CD4-positive, alpha-beta T cell (primary cell): ENCODE results near the gene PABPN1. TPM values are rescaled to one million over a fixed set of nuclear protein-coding genes. Genes with fewer than 3 reads are reported as not detected.

Experiments used
- ATAC-seq: fragments of 200-7000 bp; cut with Tn5 transposase; one replicate; pipeline ENCODE4 v1.10.0; 2022; ENCODE audit warnings: mild to moderate bottlenecking; ENCODE audit not compliant: poor library complexity
- CTCF ChIA-PET: fragments of 350-600 bp; sonication (Branson Sonifier 250); formaldehyde crosslinking; loops from one replicate; lab custom pipeline; 2021; ENCODE audit warnings: antibody characterized with exemption, inconsistent platforms; lab: Charles Lee
- POLR2A ChIA-PET: fragments of 350-600 bp; sonication (Branson Sonifier 250); formaldehyde crosslinking; loops from one replicate; lab custom pipeline; 2021; ENCODE audit warnings: antibody characterized with exemption, inconsistent platforms; lab: Charles Lee
- DNase-seq, 14 experiments: peaks; one replicate each; pipeline ENCODE4 v3.0.0-alpha.2; 2013 to 2020; ENCODE audit warnings: mixed read lengths in 2 of 14
- H3K27ac ChIP-seq, 2 donors: one replicate each; pipeline versions ENCODE4 v1.5.1 to v1.7.0; 2013; ENCODE audit warnings: low read length in 2 of 2, low read depth in 1 of 2, mild to moderate bottlenecking in 1 of 2
- H3K27me3 ChIP-seq, 2 experiments: 1 replicate in 1 of 2; 2 replicates in 1 of 2; pipeline versions ENCODE4 v1.6.1 to v1.7.0; 2013; ENCODE audit warnings: low read length in 2 of 2, control low read depth in 1 of 2, mild to moderate bottlenecking in 1 of 2, moderate library complexity in 1 of 2; ENCODE audit not compliant: insufficient read depth in 2 of 2, control insufficient read depth in 1 of 2
- H3K36me3 ChIP-seq: one replicate; pipeline ENCODE4 v1.6.1; 2013; ENCODE audit warnings: low read length, control low read depth; ENCODE audit not compliant: insufficient read depth
- H3K4me1 ChIP-seq: one replicate; pipeline ENCODE4 v1.6.1; 2013; ENCODE audit warnings: low read length, control low read depth; ENCODE audit not compliant: insufficient read depth
- H3K4me3 ChIP-seq: one replicate; pipeline ENCODE4 v1.5.1; 2013; ENCODE audit warnings: mild to moderate bottlenecking, low read length, moderate library complexity
- H3K9me3 ChIP-seq, 2 experiments: 1 replicate in 1 of 2; 2 replicates in 1 of 2; pipeline versions ENCODE4 v1.6.1 to v1.7.0; 2013; ENCODE audit warnings: low read length in 2 of 2, mild to moderate bottlenecking in 2 of 2, control low read depth in 1 of 2, moderate library complexity in 1 of 2; ENCODE audit not compliant: control insufficient read depth in 1 of 2, insufficient read depth in 1 of 2
- H3K27ac Mint-ChIP-seq: one replicate; pipeline ENCODE4 v1.8.0; 2020; ENCODE audit warnings: mixed read lengths
- H3K27me3 Mint-ChIP-seq: one replicate; pipeline ENCODE4 v1.8.0; 2021; ENCODE audit warnings: mixed read lengths
- H3K36me3 Mint-ChIP-seq: one replicate; pipeline ENCODE4 v1.8.0; 2021; ENCODE audit warnings: low read depth, mixed read lengths
- H3K4me1 Mint-ChIP-seq: one replicate; pipeline ENCODE4 v1.8.0; 2021; ENCODE audit warnings: low read depth, mixed read lengths
- H3K4me3 Mint-ChIP-seq: one replicate; pipeline ENCODE4 v1.8.0; 2020; ENCODE audit warnings: mild to moderate bottlenecking, mixed read lengths
- H3K9me3 Mint-ChIP-seq: one replicate; pipeline ENCODE4 v1.8.0; 2020; ENCODE audit warnings: mixed read lengths
- CTCF ChIP-seq: fragments of 200-600 bp; IDR thresholded peaks from one replicate; pipeline ENCODE4 v1.8.0; 2022; ENCODE audit warnings: antibody characterized with exemption, mild to moderate bottlenecking
- intact Hi-C, 2 experiments: fragments of 100-400 bp; cut with DNase I in 1 of 2; cut with micrococcal nuclease in 1 of 2; formaldehyde crosslinking; loops; one replicate each; pipeline versions ENCODE4 v1.15.1 to v1.9.0; 2023 to 2025; cut with DNase I, micrococcal nuclease
- total RNA-seq, 174 experiments: library from RNA in 2 of 174; stranded (reverse) in 2 of 174; gene quantifications; one replicate each; pipeline ENCODE4 v1.2.3 and lab custom pipeline; 2021 to 2026

PABPN1 gene
- total RNA-seq, 2 experiments from 2014 or later, result 188 to 195 TPM

GRCh38 chr14:23310546-23310945 is 10.7 kb upstream of the PABPN1 start:
- ChIA-PET POLR2A (interaction anchor here (2.1 kb wide), 1 partner anchor 8 kb away, joined by 13 read pairs; the partner anchor contains the start of gene PPP1R3E), CTCF (interaction anchor here (1.1 kb wide), 1 partner anchor 69 kb away, joined by 3 read pairs; no protein-coding TSS in a partner anchor)
- no peak overlapping the region for H3K27ac ChIP-seq
- H3K4me1 ChIP-seq, result no peaks in the 10 kb centered on the region
- no peak overlapping the region for H3K4me3 Mint-ChIP-seq
- H3K36me3 Mint-ChIP-seq, result no peaks in the 10 kb centered on the region
- no peak overlapping the region for H3K4me3 ChIP-seq
- intact Hi-C loops, result no loop called here
- no peak for TF ChIP-seq CTCF
- H3K9me3 ChIP-seq, result peaks cover 0 to 8% of the 10 kb centered on the region in 2 experiments
- H3K36me3 ChIP-seq, result no peaks in the 10 kb centered on the region
- peaks cover 38% of the 10 kb centered on the region for H3K27me3 Mint-ChIP-seq
- no peaks in the 10 kb centered on the region for H3K9me3 Mint-ChIP-seq
- H3K4me1 Mint-ChIP-seq, result no peaks in the 10 kb centered on the region
- DNase-seq, result no peak
- H3K27me3 ChIP-seq, result peaks cover 20 to 26% of the 10 kb centered on the region in 2 experiments
- no peak overlapping the region for H3K27ac Mint-ChIP-seq
- no peak for ATAC-seq

GRCh38 chr14:23316300-23316699 is 5.0 kb upstream of the PABPN1 start:
- TF ChIP-seq CTCF, result no peak
- no peak overlapping the region for H3K27ac Mint-ChIP-seq
- Histone ChIP-seq H3K27me3 (no peaks in the 10 kb centered on the region), H3K4me3 (no peak overlapping the region), H3K9me3 (no peaks in the 10 kb centered on the region), H3K27ac (no peak overlapping the region), H3K36me3 (no peaks in the 10 kb centered on the region), H3K4me1 (peaks cover 11% of the 10 kb centered on the region)
- ATAC-seq, result no peak
- peaks cover 18% of the 10 kb centered on the region for H3K4me1 Mint-ChIP-seq
- H3K36me3 Mint-ChIP-seq, result peaks cover 4% of the 10 kb centered on the region
- H3K4me3 Mint-ChIP-seq, result no peak overlapping the region
- no peak for DNase-seq
- ChIA-PET POLR2A (interaction anchor here (0.7 kb wide), 1 partner anchor 10 kb away, joined by 5 read pairs; no protein-coding TSS in a partner anchor), CTCF (no interaction called here)
- intact Hi-C loops, result no loop called here
- no peaks in the 10 kb centered on the region for H3K27me3 Mint-ChIP-seq
- no peaks in the 10 kb centered on the region for H3K9me3 Mint-ChIP-seq

- no peak for TF ChIP-seq CTCF
- peaks cover 36% of the 10 kb centered on the region for H3K36me3 Mint-ChIP-seq
- H3K4me1 Mint-ChIP-seq, result peaks cover 35% of the 10 kb centered on the region
- H3K36me3 ChIP-seq, result peaks cover 23% of the 10 kb centered on the region
- peak overlapping the region; percentile 94 for H3K4me3 Mint-ChIP-seq
- H3K27ac Mint-ChIP-seq, result peak overlapping the region; percentile 92
- H3K9me3 Mint-ChIP-seq, result no peaks in the 10 kb centered on the region
- no peak for ATAC-seq
- H3K27me3 Mint-ChIP-seq, result no peaks in the 10 kb centered on the region
- CTCF ChIA-PET, result interaction anchor here (0.6 to 4.1 kb wide), 6 partner anchors 16 to 224 kb away, joined by 3 to 66 read pairs (median 5); partner anchors contain the start of genes C14orf119 and PPP1R3E
- H3K27me3 ChIP-seq, result no peaks in the 10 kb centered on the region
- peak overlapping the region; percentile 92 to 96 for H3K27ac ChIP-seq
- intact Hi-C loops, result loop anchor here (1.0 to 10.0 kb wide), 8 partner anchors 18 to 395 kb away; partner anchors contain the start of genes HOMEZ (in 2 of the 2), ACIN1 (in 1 of the 2), C14orf119 (in 1 of the 2) and PPP1R3E (in 1 of the 2)
- H3K4me3 ChIP-seq, result peak overlapping the region; percentile 52
- peaks cover 29% of the 10 kb centered on the region for H3K4me1 ChIP-seq
- DNase-seq, result no peak
- no peaks in the 10 kb centered on the region for H3K9me3 ChIP-seq
- POLR2A ChIA-PET, result interaction anchor here (1.1 to 7.0 kb wide), 18 partner anchors 16 to 1882 kb away, joined by 3 to 455 read pairs (median 6); partner anchors contain the start of genes ACIN1, AP1G2, BCL2L2 and C14orf119
Measured at GRCh38 chr14:23319746-23320583, 1.3 kb upstream of the PABPN1 start.
